CD8-positive, alpha-beta memory T cell (primary cell): Measurements from ENCODE around the gene BDH1. TPM values are rescaled to one million over a fixed set of nuclear protein-coding genes. Genes with fewer than 3 reads are reported as not detected.
"Not testable (repeated sequence)": the region's sequence is repeated elsewhere in the genome, so short reads cannot be mapped to it uniquely, and the experiment has no call there.

Source experiments
- CTCF ChIA-PET: fragments of 350-600 bp; sonication (Branson Sonifier 250); formaldehyde crosslinking; loops from one replicate; lab custom pipeline; 2021; ENCODE audit warnings: antibody characterized with exemption; lab: Charles Lee
- POLR2A ChIA-PET: fragments of 350-600 bp; sonication (Branson Sonifier 250); formaldehyde crosslinking; loops from one replicate; lab custom pipeline; 2021; ENCODE audit warnings: antibody characterized with exemption; lab: Charles Lee
- DNase-seq, 5 donors: peaks; one replicate each; pipeline versions ENCODE4 v3.0.0 to v3.0.0-alpha.2; 2020 to 2022; ENCODE audit warnings: mixed read lengths in 1 of 5
- H3K27ac ChIP-seq: one replicate; pipeline ENCODE4 v1.7.0; 2013; ENCODE audit warnings: low read depth, mild to moderate bottlenecking, low read length, moderate library complexity
- H3K27me3 ChIP-seq: 2 replicates; pipeline ENCODE4 v1.7.0; 2013; ENCODE audit warnings: low read length, mild to moderate bottlenecking; ENCODE audit not compliant: insufficient read depth, poor library complexity, severe bottlenecking
- H3K36me3 ChIP-seq: 2 replicates; pipeline ENCODE4 v1.7.0; 2013; ENCODE audit warnings: mild to moderate bottlenecking, low read length, moderate library complexity; ENCODE audit not compliant: insufficient read depth
- H3K4me1 ChIP-seq: 2 replicates; pipeline ENCODE4 v1.7.0; 2013; ENCODE audit warnings: mild to moderate bottlenecking, low read length, moderate library complexity; ENCODE audit not compliant: insufficient read depth
- H3K4me3 ChIP-seq: 2 replicates; pipeline ENCODE4 v1.7.0; 2013; ENCODE audit warnings: mild to moderate bottlenecking, low read length
- H3K9me3 ChIP-seq: 2 replicates; pipeline ENCODE4 v1.7.0; 2013; ENCODE audit warnings: mild to moderate bottlenecking, low read length
- H3K27ac Mint-ChIP-seq, 8 donors: one replicate each; pipeline ENCODE4 v1.8.0; 2020 to 2021; ENCODE audit warnings: mixed read lengths in 8 of 8, mild to moderate bottlenecking in 6 of 8, inconsistent platforms in 3 of 8, moderate library complexity in 3 of 8
- H3K27me3 Mint-ChIP-seq, 2 donors: one replicate each; pipeline ENCODE4 v1.8.0; 2020 to 2021; ENCODE audit warnings: mixed read lengths in 2 of 2, mild to moderate bottlenecking in 1 of 2, moderate library complexity in 1 of 2
- H3K36me3 Mint-ChIP-seq, 3 donors: one replicate each; pipeline ENCODE4 v1.8.0; 2020 to 2021; ENCODE audit warnings: mixed read lengths in 3 of 3, inconsistent platforms in 1 of 3, mild to moderate bottlenecking in 1 of 3
- H3K4me1 Mint-ChIP-seq, 3 donors: one replicate each; pipeline ENCODE4 v1.8.0; 2020 to 2021; ENCODE audit warnings: mixed read lengths in 3 of 3, inconsistent platforms in 1 of 3, mild to moderate bottlenecking in 1 of 3
- H3K4me3 Mint-ChIP-seq, 7 donors: one replicate each; pipeline ENCODE4 v1.8.0; 2020 to 2021; ENCODE audit warnings: mixed read lengths in 7 of 7, mild to moderate bottlenecking in 6 of 7, moderate library complexity in 4 of 7, inconsistent platforms in 2 of 7
- H3K9me3 Mint-ChIP-seq, 5 donors: one replicate each; pipeline ENCODE4 v1.8.0; 2020 to 2022; ENCODE audit warnings: mixed read lengths in 5 of 5, mild to moderate bottlenecking in 3 of 5, moderate library complexity in 2 of 5, inconsistent platforms in 1 of 5
- polyA plus RNA-seq: library from polyadenylated mRNA; unstranded; fragments of 300-500 nt; fragmentation: Illumina TruSeq; gene quantifications from one replicate; pipeline ENCODE4 v1.2.3, GENCODE V29; 2021
- total RNA-seq, 2 experiments: library from RNA; stranded (reverse); gene quantifications; one replicate each; pipeline ENCODE4 v1.2.3, GENCODE V29; 2021

The BDH1 gene, protein sequence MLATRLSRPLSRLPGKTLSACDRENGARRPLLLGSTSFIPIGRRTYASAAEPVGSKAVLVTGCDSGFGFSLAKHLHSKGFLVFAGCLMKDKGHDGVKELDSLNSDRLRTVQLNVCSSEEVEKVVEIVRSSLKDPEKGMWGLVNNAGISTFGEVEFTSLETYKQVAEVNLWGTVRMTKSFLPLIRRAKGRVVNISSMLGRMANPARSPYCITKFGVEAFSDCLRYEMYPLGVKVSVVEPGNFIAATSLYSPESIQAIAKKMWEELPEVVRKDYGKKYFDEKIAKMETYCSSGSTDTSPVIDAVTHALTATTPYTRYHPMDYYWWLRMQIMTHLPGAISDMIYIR
- total RNA-seq (10 to 100 TPM; 59.3 to 64.6 TPM), polyA plus RNA-seq (21.4 TPM)

DNA sequence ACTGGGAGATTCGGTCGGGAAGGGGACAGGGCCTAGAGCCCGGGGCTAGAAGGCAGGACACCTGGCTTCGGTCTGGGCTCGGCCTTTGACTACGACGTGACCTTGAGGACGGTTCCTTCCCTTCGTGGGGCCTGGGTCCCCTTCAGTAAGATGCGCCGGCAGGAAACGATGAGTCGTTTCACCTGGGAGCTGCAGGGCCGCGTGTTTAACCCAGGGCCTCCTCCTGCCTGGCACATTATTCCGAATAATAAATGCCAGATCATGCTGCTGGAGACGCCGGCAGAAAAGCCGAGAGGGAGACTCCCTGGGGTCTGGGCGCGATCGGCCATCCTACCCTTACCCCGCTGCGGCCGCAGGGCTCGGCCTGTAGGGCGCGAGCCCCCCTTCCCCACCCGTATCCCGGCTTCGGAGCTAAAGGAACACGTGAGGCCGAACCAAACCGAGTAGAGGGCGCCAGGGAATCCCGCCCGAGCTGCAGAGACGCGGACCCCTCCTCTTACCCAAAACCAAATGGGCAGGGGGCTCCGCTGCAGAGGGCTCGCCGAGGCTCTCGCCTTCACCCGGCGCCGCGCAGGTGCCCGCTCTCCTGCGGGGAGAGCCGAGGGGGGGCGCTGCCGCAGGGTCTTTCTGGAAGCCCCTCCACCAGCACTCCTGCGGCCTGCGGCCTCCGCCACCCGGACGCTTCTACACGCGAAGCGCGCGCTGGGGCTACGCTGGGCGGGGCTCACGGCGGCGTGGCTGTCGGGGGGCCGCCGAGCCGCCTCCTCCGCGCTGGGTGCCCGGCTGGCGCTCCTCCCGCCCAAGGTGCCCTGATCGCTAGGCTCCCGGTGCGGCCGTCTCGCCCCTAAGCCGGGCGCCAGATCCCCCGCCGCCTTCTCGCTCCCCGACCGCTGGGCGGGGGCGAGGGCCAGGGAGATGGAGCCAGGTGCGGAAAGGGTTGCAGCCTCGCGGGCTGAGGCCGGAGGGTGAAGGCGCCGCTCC is at the start of gene BDH1:
Gene BDH1 (minus strand): TSS at position 688 of the 981 bp plus-strand sequence. CDS start 9,525 bp downstream, outside the sequence.
- Histone ChIP-seq H3K4me1 (peaks cover 10% of the 10 kb centered on the region), H3K9me3 (no peaks in the 10 kb centered on the region), H3K4me3 (peak within 1 kb of the TSS; percentile 83), H3K27me3 (peaks cover 6% of the 10 kb centered on the region), H3K36me3 (no peaks in the 10 kb centered on the region), H3K27ac (peak within 1 kb of the TSS; percentile 81)
- ChIA-PET CTCF (no interaction called here), POLR2A (no interaction called here)
- peak within 1 kb of the TSS; percentile 90 to 95 (median 93) for H3K4me3 Mint-ChIP-seq
- H3K27ac Mint-ChIP-seq: peak within 1 kb of the TSS; percentile 84 to 98 (median 91)
- DNase-seq: peak; percentile 45 to 68 (median 53)
- peaks cover 18 to 19% of the 10 kb centered on the region in 2 donors for H3K27me3 Mint-ChIP-seq
- peaks cover 0 to 5% (median 3%) of the 10 kb centered on the region in 3 donors for H3K36me3 Mint-ChIP-seq
- no peaks in the 10 kb centered on the region for H3K9me3 Mint-ChIP-seq
- peaks cover 13 to 20% (median 20%) of the 10 kb centered on the region in 3 donors for H3K4me1 Mint-ChIP-seq

DNA sequence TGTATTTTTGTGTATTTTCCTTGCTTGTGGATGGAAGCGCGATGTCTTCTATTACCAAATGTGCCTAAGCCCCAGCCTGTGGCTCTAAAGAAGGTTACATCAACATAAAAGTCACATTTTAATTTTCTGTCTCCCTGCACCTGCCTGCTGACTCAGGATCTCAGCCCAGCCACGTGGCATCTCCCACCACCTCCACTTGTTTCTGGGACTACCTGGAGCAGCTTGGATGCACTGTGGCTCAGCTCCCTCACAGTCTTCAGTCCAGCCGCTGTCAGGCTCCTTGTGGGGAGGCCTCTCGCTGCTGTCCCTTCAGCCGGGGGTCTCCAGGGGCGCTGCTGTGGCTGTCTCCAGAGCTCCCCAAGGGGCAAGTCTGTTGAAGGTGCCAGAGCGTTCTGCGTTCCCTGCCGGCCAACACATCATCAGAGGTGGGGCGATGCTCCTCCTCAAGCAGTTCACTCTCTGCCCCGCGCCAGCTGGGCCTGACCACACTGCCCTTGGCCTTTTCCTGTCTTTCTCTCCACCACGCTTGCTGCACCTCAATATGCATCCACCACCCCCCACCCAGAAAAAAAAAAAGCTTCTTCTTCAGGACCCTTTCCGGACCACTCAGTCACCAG is 47.7 kb upstream of the BDH1 start:
- Mint-ChIP-seq H3K4me3 (no peak overlapping the region), H3K4me1 (peaks cover 3 to 5% (median 4%) of the 10 kb centered on the region in 3 donors), H3K27ac (peak overlapping the region in 5 of 8 donors; percentile 26 to 88 (median 50)), H3K9me3 (no peaks in the 10 kb centered on the region), H3K27me3 (no peaks in the 10 kb centered on the region), H3K36me3 (peaks cover 0 to 27% (median 5%) of the 10 kb centered on the region in 3 donors)
- ChIA-PET POLR2A (no interaction called here), CTCF (no interaction called here)
- no peaks in the 10 kb centered on the region for H3K27me3 ChIP-seq
- peaks cover 3% of the 10 kb centered on the region for H3K4me1 ChIP-seq
- peaks cover 14% of the 10 kb centered on the region for H3K36me3 ChIP-seq
- no peaks in the 10 kb centered on the region for H3K9me3 ChIP-seq
- no peak overlapping the region for H3K4me3 ChIP-seq
- H3K27ac ChIP-seq: no peak overlapping the region
- DNase-seq: no peak

DNA sequence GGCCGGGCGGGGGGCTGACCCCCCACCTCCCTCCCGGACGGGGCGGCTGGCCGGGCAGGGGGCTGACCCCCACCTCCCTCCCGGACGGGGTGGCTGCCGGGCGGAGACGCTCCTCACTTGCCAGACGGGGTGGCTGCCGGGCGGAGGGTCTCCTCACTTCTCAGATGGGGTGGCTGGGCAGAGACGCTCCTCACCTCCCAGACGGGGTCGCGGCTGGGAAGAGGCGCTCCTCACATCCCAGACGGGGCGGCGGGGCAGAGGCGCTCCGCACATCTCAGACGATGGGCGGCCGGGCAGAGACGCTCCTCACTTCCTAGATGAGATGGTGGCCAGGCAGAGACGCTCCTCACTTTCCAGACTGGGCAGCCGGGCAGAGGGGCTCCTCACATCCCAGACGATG is 46.6 kb upstream of the BDH1 start:
- POLR2A ChIA-PET, CTCF ChIA-PET, H3K4me3 Mint-ChIP-seq, H3K36me3 ChIP-seq, H3K9me3 ChIP-seq, H3K27me3 Mint-ChIP-seq, H3K4me3 ChIP-seq, H3K4me1 Mint-ChIP-seq, H3K27ac ChIP-seq, DNase-seq, H3K9me3 Mint-ChIP-seq, H3K27me3 ChIP-seq, H3K27ac Mint-ChIP-seq, H3K4me1 ChIP-seq: not testable (repeated sequence)
- H3K36me3 Mint-ChIP-seq: peaks cover 0 to 16% (median 5%) of the 10 kb centered on the region in 3 donors

DNA sequence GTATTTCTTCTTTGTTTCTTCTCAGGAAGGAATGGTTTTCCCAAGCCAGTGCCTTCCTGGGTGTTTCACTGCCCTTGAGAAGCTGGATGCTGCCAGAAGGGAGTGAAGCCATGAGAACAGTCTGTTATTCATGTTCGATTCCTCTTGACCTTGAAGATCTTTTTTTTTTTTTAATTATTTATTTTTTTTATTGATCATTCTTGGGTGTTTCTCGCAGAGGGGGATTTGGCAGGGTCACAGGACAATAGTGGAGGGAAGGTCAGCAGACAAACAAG is 45.7 kb upstream of the BDH1 start:
- DNase-seq, H3K4me3 Mint-ChIP-seq, H3K9me3 ChIP-seq, H3K9me3 Mint-ChIP-seq, H3K27ac ChIP-seq, H3K27me3 ChIP-seq, H3K27ac Mint-ChIP-seq, H3K4me1 Mint-ChIP-seq, POLR2A ChIA-PET, H3K4me1 ChIP-seq, H3K36me3 ChIP-seq, CTCF ChIA-PET, H3K27me3 Mint-ChIP-seq, H3K4me3 ChIP-seq, H3K36me3 Mint-ChIP-seq: not testable (repeated sequence)

DNA sequence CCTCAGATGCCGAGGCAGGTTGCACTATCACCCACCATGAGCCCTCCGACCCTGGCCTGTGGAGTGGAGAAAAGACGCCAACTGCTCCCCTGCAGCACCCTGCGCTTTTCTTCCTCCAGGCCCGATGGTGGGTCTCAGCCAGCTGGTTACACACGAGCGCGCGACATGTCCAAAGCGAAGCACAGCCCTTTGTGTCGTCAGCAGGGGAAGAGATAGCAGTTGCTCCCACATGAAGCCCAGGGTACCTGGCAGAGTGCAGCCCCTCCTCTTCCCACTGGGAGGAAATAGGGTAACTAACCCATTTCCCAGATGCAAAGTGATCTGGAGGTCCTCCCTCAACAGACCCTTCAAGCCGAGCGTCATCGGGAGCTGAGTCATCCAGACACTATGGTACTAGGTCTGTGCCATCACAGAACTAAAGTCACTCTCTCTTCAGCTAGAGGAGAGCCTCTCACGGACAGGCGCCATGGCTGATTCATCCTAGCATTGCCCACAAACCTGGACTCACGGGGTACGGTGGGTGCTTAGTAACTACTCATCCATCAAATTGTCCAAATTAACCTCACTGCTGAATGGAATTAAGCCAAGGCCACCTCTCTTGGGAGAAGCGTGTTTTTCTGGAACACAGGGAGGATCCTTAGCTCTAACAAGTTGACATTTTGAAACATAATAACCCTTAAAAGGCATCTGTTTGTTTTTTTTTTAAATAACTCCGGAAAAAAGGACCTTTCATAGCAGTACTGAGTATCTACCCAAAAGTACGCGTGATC is 45.2 kb upstream of the BDH1 start:
- ChIA-PET POLR2A (no interaction called here), CTCF (no interaction called here)
- no peak for DNase-seq
- Histone ChIP-seq H3K4me3 (no peak overlapping the region), H3K4me1 (peaks cover 3% of the 10 kb centered on the region), H3K27me3 (no peaks in the 10 kb centered on the region), H3K9me3 (no peaks in the 10 kb centered on the region), H3K36me3 (no peaks in the 10 kb centered on the region), H3K27ac (no peak overlapping the region)
- no peaks in the 10 kb centered on the region for H3K27me3 Mint-ChIP-seq
- H3K4me1 Mint-ChIP-seq: peaks cover 3 to 5% (median 4%) of the 10 kb centered on the region in 3 donors
- H3K4me3 Mint-ChIP-seq: no peak overlapping the region
- peaks cover 0 to 4% (median 2%) of the 10 kb centered on the region in 3 donors for H3K36me3 Mint-ChIP-seq
- no peaks in the 10 kb centered on the region for H3K9me3 Mint-ChIP-seq
- no peak overlapping the region for H3K27ac Mint-ChIP-seq

DNA sequence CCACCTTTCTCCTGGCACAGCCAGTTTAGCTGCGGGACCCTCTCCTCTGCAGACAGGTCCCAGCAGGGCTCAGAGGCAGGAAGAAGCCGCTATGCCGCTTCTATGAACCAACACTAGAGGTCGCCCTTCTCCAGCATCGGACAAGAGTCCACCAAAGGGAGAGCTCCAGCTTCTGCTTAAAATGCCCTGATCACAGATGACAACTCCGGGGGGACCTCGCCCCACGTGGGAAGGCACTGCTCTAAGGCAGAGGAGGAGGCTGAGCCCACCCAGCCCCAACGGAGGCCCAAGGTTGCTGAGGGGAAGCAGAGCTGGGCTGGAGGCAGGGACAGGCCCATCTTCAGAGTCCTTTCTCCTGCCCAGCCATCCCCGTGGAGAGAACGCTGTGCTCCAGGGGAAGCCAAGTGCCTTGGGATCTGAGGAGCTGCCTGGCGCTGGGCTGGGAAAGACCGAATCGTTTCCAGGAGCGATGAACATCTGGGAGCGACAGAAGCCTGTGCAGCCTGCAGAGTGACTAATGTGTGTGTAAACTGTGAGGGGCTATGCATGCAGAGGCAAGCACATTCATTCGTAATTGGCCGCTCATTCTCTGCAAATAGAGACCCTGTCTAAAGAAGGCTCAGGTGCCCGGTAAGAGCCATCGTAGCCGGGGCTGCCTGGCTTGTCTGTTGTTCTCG is 43.5 kb upstream of the BDH1 start:
- no peaks in the 10 kb centered on the region for H3K36me3 ChIP-seq
- peaks cover 3% of the 10 kb centered on the region for H3K4me1 ChIP-seq
- no peaks in the 10 kb centered on the region for H3K9me3 ChIP-seq
- no peak overlapping the region for H3K27ac ChIP-seq
- no peak overlapping the region for H3K4me3 Mint-ChIP-seq
- H3K36me3 Mint-ChIP-seq: peaks cover 0 to 2% (median 1%) of the 10 kb centered on the region in 3 donors
- peaks cover 3 to 5% (median 4%) of the 10 kb centered on the region in 3 donors for H3K4me1 Mint-ChIP-seq
- no peaks in the 10 kb centered on the region for H3K27me3 Mint-ChIP-seq
- ChIA-PET CTCF (interaction anchor here (0.6 to 3.1 kb wide), 17 partner anchors 9 to 231 kb away, joined by 3 to 39 read pairs (median 5); no protein-coding TSS in a partner anchor), POLR2A (no interaction called here)
- peak; percentile 59 to 83 (median 70) for DNase-seq
- no peak overlapping the region for H3K27ac Mint-ChIP-seq
- no peak overlapping the region for H3K4me3 ChIP-seq
- no peaks in the 10 kb centered on the region for H3K27me3 ChIP-seq
- no peaks in the 10 kb centered on the region for H3K9me3 Mint-ChIP-seq

DNA sequence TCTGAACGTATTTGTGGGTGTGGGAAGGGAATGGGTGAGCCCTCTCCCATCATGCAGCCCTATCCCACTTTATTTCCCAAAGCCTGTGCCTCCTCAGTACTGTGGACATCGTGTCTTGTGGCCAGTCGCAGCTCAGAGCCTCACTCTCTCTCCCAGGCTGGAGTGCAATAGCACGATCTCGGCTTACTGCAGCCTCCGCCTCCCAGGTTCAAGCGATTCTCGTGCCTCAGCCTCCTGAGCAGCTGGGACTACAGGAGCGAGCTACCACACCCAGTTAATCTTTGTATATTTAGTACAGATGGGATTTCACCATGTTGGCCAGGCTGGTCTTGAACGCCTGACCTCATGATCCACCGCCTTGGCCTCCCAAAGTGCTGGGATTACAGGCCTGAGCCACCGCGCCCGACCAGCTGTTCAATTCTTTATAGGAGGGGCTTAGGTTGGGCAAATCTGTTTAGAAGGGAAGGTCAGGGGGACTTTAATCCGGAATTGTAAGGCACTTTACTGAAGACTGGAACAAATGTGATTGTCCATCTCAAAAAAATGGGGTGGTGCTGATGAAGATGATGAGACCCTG is 42.7 kb upstream of the BDH1 start:
- H3K36me3 Mint-ChIP-seq: peaks cover 0 to 2% (median 1%) of the 10 kb centered on the region in 3 donors
- Histone ChIP-seq H3K27ac (no peak overlapping the region), H3K4me3 (no peak overlapping the region), H3K36me3 (no peaks in the 10 kb centered on the region), H3K9me3 (no peaks in the 10 kb centered on the region), H3K4me1 (peaks cover 3% of the 10 kb centered on the region), H3K27me3 (no peaks in the 10 kb centered on the region)
- no peaks in the 10 kb centered on the region for H3K27me3 Mint-ChIP-seq
- CTCF ChIA-PET: interaction anchor here (1.0 to 3.1 kb wide), 11 partner anchors 12 to 104 kb away, joined by 3 to 39 read pairs (median 5); no protein-coding TSS in a partner anchor
- no peak overlapping the region for H3K27ac Mint-ChIP-seq
- H3K4me1 Mint-ChIP-seq: peaks cover 3 to 5% (median 4%) of the 10 kb centered on the region in 3 donors
- H3K4me3 Mint-ChIP-seq: no peak overlapping the region
- POLR2A ChIA-PET: no interaction called here
- DNase-seq: no peak
- H3K9me3 Mint-ChIP-seq: no peaks in the 10 kb centered on the region
